Muscle of arm (tissue), 12 donors: ENCODE measurements around the gene GRK4. TPM values are rescaled to one million over a fixed set of nuclear protein-coding genes. Genes with fewer than 3 reads are reported as not detected.
"Not testable (repeated sequence)": the region's sequence is repeated elsewhere in the genome, so short reads cannot be mapped to it uniquely, and the experiment has no call there.

Source experiments
- DNase-seq: peaks from one replicate; pipeline ENCODE4 v3.0.0-alpha.2; 2013
- polyA plus RNA-seq, 12 donors: library from polyadenylated mRNA; unstranded; fragments of 120-200 nt; gene quantifications; one replicate each; pipeline ENCODE4 v1.2.1, GENCODE V29; 2013; ENCODE audit not compliant: insufficient read length in 12 of 12

The GRK4 gene
- polyA plus RNA-seq, 12 donors: 7.3 to 13.2 (median 10.1) TPM; not detected in 1

DNA sequence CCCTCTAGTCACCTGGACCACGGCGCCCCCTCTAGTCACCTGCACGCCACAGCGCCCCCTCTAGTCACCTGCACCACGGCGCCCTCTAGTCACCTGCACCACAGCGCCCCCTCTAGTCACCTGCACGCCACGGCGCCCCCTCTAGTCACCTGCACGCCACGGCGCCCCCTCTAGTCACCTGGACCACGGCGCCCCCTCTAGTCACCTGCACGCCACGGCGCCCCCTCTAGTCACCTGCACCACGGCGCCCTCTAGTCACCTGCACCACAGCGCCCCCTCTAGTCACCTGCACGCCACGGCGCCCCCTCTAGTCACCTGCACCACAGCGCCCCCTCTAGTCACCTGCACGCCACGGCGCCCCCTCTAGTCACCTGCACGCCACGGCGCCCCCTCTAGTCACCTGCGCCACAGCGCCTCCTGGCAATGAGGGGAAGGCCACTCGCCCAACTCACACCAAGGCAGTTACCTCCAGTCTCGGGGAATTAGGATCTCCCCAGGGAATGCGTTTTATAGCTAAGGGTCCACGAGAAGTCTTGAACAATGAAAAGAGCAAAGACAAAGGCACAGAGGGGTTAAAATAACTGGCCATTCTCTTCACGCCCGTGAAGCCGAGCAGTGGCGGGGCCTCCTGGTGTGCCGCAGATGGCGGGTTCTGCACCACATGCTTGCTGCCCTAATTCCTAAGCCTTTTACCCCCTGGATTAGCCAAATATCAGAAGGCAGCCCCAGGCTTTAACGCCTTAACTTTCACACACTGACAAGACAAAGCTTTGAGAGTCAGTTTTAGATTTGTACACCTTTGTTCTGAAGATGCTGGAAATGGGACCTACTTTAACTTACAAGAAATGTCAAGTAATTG lies 8.0 kb upstream of the GRK4 start:
- not testable (repeated sequence) for DNase-seq

DNA sequence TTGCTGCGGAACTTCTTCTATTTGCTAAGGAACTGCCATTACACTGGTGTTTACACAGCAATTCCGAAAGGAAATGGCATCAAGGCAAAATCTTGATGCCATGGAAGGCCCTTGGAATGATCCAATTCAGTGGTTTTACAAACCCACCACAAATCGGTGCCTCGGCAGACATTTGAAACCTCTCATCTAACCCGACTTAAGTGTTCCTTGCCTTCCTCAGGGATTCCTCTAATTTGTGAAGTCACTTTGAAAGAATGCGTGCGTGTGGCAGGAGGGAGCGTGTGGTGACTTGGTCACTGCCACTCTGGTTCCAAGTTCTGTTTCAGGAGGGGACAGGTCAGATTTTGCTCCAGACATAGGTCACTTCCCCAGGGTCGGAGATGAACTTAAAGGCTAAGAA lies 4.9 kb upstream of the GRK4 start:
- no peak for DNase-seq

DNA sequence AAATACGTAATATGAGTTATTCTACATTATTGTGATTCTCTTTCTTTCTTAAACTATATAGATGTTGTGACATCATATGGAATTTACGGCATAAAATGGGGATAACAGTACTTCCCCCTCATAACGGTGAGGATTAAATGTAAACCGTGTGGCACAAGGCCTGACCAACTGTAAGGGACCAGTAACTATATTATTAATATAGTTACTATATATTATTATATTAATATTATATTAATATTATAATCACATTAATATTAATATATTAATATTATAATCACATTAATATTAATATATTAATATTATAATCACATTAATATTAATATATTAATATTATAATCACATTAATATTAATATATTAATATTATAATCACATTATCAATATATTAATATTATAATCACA lies 2.9 kb upstream of the GRK4 start:
- DNase-seq: not testable (repeated sequence)

DNA sequence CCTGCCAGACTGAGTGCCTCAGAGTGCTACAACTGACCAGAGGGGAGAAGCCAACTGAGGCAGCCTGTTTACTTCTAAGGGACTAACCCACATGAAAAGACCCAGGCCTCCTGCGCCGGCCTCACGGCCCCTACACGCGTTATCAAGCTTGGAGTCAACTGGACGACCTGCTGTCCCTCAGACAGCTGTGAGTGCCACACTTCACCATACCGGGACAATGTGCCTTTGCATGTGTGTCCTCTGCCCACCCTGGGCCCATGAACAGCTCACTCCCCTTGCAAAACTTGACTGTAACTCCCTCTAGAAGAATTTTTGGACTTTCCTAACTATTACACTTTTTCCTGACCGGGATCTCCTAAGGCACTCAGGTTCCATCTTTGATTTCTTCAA lies 2.0 kb upstream of the GRK4 start:
- no peak for DNase-seq

DNA sequence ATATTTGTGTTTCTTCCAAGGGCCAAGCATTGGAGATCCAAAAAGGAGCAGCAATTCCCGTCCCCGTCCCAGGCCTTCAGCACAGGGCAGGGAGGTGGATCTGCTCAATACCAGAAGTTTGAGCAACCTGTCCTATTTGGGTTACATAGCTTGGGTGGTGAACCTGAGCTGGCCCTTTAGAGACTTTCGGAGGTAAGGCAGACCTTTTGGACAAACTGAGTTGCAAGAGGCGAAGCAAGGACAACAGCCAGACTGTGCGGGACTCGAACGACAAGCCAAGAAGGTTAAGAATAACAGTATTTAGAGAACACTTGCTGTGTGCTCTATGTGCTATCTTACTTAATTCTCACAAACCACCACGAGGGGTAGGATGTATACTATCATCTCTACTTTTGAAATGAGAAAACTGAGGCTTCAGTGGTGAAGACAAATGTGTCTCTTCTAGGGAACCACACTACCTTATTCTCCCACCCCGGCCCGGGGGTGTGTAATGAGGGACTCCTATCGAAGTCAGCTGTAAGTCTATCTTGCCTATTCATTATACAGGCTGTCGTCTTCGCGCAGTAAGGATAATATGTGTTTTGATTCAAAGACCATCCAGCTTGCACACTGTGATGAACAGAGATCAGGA lies 1.4 kb upstream of the GRK4 start:
- DNase-seq: no peak

DNA sequence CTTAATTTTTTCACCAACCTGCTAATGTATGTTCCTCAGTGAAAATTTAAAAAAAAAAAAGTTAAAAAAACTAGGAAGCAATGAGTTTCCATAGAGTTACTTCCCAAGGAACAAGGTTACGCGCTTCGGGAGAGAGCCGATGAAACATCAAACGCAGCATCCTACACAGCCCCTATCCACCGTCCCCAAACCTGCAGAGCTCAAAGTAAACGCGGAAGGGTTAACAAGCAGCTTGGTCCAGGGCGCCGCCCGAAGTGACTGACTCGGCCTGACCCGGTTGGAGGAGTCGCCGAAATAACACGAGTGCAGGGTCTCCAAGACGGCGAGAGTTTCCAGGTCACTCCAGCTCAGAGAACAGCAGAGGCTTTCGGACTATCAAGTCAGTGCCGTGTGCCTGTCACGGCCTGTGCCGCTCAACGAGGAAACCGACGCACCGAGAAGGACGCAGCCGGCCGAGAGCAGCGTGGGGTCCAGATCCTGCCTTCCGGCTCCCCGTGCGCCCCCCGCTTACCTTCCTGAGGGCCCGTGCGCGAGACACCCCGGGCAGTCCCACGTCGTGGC lies 677 bp upstream of the GRK4 start:
- peak; percentile 47 for DNase-seq

DNA sequence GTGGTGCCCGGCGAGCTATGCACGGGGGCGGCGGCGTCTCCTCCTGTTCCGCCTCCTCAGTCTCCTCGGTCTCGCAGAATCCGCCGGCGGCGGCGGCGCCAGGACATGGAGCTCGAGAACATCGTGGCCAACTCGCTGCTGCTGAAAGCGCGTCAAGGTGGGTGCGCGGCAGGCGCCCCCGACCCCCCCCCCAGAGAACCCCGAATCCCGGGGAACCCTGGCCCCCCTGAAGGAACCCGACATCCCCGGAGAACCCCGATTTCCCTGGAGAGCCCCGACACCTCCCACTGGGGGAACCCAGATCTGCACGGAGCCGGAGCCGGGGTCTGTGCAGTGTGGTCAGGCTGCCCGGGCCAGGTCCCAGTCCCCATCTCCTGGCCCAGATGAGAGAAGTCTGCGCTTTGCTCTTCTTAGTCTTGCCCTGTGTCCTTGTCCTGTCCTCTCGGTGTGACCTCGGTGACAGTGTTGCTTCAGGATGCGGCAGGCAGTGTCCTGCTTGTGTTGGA lies 648 bp downstream of the GRK4 start:
- DNase-seq: peak; percentile 40

DNA sequence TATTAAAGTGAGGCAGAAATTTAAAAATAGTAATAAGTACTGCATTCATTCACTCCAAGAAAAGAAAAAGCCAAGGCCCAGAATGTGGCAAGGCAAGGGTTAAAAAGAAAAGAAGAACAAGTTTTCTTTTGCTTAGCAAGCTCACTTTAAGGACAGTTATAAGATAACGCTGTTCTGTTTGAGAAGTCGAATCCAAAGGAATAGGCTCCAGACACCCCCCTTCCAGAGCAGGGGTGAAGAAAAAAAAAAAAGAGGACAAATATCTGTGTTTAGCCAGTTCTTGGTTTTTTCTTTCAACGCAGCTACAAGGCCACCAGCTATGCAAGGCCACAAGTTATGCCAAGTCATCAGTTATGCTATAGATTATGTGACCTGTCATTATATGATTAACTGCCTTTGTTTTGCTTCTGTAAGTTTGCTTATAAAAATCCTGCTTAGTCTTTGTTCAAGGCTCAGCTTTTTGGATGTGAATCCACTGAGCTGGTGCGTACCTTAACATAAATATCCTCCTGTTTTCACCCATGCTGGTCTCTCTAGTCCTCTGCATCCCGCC lies 1.4 kb downstream of the GRK4 start:
- DNase-seq: no peak

DNA sequence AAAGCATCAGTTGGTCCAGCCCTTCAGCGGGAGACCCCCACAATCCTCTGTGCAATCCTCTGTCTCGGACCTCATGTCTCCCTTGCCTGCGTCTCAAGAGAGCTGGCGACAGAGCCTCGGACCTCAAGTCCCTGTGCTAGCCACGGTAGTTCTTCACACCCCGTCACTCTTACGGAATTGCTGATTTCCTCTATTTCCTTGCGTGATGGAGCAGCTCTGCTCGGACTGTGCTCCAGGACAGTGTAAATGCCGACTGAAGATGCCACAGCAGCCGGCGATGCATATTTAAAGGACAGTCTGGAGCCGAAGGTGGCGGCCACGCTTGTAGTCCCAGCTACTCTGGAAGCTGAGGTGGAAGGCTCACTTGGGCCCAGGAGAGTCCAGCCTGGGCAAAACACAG lies 1.9 kb downstream of the GRK4 start:
- no peak for DNase-seq

DNA sequence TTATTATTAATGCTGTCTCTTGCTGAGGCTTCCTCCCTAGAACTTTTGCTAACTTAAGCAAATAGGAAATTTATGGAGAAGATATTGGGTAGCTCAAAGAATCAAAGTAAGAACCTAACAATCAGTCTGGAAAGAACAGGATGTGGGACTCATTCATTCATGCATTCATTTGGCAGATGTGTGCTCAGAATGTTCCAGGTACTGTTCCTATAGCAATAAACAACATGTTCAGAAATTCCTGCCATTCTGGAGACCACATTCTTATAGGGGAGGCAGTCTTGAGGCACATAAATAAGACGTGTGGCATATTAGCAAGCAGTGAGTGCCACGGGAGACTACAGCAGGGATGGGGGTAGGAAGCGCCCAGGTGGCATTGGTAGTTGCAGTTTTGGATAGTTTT lies 5.0 kb downstream of the GRK4 start:
- no peak for DNase-seq

DNA sequence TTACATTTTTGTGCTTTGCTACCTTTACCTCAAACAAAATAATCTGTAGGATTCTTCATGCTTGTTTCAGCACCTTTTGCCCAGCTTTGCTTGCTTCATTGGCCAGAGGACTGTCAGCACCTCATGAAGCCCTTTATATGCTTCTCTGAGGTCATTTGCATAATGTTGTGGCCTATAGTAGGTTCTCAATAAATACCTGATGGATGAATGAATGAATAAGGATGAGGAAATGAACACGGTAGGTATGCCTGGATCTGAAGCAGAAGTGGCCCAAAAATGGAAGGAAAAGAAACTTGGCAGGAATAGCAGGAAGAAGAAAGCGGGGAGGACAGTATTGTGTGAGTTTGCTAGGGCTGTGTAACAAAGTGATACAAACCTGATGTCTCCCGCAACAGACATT lies 7.9 kb downstream of the GRK4 start:
- DNase-seq: no peak

DNA sequence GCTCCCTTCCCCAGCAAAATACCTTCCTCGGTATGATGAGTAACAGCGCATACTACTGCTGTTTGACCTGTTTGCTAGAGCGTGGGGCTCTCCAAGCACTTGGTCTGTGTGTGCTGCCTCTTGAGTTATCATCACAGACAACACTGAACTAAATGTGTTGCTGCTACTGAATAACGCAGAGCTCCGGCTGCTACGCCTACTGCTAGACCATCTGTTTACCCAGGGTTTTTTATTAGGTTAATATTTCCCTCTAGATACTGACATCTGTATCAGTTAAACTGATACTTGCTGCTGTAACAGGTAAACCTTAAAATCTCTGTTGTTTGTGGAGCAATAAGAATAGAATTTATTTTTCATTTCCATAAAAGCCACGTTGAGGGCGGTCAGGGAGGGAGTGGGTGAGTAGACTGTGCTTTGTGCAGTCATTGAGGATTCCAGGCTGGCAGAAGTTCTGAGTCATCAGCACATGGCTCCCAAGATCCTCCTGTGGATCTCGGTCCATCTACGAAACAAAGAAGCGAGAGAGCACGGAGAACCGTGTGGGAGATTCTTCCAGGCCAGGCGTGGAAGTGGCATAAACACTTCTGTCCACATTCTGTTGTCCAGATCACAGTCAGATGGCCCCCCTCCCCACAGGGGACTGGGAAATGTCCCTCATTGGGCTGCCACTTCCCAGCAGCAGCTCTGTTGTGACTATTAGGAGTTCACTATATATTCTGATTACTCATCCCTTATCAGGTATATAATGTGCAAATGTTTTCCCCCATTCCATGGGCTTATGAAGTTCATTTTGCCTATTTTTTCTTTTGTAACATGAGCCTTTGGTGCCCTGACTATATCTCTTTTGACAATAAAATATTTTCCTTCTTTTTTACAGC lies 14.1 kb downstream of the GRK4 start:
- no peak for DNase-seq

DNA sequence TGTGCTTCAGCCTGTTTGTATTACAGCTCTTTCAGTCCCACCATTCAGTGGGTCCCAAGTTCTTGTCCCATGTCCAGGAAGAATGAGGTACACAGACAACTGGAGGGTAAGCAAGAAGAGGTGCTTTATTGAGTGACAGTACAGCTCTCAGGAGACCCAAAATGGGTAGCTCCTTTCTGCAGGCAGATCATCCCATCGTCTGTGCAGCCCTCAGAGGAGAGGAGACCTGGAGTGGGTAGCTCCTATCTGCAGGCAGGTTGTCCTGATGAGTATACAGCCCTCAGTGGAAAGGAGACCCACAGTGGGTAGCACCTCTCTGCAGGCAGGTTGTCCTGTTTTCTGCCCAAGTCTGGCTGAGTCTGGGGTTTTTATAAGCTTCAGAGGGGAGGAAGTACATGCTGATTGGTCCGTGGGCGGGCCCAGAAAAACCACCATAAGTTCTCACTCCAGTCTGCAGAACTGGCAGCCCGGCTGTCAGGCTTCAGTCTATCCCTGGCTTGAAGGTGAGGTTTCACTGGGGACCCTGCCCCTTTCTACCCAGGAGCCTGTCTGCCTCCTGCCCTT lies 18.0 kb downstream of the GRK4 start:
- DNase-seq: no peak

DNA sequence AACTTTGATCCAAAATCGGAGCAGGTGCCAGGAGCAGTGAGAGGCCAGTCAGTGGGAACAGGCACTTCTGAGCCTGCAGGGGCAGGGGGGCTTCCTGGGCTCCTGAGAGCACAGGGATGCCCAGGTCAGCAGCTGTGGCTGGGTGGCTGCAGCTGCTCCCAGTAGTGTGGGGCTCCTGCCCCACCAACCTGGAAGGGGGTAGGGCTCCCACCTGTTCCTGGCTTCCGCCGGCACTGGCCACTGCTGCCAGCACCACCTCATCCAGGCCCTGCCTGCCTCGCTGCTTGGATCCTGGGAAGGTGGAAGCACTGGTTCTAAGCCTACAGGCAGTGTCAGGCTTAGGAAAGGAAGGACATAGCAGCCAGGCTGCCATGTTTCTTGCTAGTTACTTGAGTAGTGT lies 18.6 kb downstream of the GRK4 start:
- DNase-seq: no peak

DNA sequence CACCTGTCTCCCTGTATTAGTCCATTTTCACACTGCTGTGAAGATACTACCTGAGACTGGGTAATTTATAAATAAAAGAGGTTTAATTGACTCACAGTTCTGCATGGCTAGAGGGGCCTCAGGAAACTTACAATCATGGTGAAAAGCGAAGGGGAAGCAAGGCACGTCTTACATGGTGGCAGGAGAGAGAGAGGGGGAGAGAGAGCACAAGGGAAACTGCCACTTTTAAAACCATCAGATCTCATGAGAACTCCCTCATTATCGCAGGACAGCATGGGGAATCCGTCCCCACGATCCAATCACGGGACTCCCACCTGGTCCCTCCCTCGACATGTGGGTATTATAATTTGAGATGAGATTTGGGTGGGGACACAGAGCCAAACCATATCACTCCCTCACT lies 20.3 kb downstream of the GRK4 start:
- not testable (repeated sequence) for DNase-seq

DNA sequence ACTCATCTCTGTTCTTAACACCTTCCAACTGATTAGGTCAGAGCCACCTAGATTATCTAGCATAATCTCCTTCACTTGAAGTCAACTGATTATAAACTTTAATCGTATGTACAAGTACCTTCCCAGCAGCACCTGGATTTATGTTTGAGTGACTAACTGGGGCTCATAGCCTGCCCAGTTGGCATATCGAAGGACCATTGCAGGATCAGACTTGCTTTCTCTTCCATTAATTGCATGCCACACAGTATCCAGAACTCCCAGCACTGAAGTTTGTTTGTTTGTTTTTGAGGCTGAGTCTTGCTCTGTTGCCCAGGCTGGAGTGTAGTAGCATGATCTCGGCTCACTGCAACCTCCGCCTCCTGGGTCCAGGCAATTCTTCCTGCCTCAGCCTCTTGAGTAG lies 27.9 kb downstream of the GRK4 start:
- no peak for DNase-seq

DNA sequence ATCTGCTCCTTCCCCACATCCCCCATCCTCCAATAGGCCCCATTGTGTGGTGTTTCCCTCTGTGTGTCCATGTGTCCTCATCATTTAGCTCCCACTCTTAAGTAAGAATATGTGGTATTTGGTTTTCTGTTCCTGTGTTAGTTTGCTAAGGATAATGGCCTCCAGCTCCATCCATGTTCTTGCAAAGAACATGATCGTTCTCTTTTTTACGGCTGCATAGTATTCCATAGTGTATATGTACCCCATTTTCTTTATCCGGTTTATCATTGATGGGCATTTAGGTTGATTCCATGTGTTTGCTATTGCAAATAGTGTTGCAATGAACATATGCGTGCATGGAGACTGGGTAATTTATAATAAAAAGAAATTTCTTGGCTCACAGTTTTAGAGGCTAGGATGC lies 31.5 kb downstream of the GRK4 start:
- DNase-seq: no peak

DNA sequence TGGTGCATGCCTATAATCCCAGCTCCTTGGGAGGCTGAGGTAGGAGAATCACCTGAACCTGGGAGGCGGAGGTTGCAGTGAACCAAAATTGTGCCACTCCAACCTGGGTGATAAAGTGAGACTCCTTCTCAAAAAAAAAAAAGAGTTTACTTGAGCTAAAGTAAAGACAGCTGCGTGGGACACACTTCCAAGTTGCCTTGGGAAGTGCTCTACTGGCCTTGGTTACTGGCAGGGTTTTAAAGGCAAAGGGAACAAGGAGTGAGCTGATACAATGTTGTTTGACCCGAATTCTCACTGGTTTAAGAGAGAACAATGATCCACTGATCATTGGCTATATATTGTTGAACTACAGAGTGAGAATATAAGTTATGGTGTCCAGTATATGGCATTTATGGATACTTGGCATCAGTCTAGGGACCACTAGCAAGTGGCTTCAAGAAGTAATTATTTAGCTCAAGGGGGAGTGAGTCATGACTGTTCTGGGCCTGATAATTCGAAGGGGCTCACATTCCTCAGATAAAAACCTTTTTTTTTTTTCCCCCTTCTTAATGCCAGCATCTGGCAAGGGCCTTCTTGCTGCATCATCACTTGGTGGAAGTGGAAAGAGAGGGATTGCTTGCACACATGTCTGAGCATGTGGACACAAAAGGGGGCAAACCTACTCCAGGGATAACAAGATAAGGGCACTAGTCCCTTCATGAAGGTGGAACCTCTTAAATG lies 32.3 kb downstream of the GRK4 start:
- no peak for DNase-seq

DNA sequence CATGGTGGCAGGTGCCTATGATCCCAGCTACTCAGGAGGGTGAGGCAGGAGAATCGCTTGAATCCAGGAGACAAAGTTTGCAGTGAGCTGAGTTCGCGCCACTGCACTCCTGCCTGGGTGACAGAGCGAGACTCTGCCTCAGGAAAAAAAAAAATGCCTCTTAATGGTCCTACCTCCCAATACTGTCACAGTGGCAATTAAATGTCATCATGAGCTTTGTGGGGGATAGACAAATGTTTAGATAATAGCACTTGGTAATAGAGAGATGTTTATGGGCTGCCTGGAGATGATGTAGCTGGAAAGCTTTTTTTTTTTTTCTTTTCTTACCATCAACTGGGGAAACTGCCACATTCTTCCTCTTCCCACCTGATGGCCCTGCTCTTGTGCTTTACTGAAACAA lies 33.0 kb downstream of the GRK4 start:
- DNase-seq: no peak

DNA sequence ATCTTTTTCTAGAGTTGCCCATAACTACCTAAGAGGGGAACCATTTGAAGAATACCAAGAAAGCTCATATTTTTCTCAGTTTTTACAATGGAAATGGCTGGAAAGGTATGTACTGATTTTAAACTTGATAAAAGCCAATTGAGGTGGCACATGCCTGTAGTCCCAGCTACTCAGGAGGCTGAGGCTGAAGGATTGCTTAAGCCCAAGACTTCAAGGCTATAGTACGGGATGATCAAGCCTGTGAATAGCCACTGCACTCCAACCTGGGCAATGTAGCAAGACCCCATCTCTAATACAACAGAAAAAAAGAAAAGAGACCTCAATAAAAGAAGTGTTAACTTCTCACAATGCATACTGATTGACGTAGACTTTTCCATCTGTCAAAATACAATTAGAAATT lies 44.4 kb downstream of the GRK4 start:
- no peak for DNase-seq

DNA sequence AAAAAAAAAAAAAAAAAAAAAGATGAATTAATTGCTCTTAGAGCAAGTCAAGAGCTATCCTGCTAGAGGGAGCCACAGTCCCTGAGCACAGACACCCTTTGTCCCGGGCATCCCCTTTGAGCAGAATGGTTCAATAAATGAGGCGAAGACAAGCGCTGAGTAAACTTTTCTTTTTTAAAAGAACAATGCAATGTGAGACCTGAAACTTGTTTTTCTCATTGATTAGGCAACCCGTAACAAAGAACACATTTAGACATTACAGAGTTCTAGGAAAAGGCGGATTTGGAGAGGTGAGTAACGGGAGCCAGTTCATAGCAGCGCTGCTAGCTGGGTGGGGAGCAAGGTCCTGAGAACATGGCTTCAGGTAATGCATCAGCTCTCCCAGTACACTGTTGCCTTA lies 46.1 kb downstream of the GRK4 start:
- no peak for DNase-seq
